ENCODE measurements around the gene MESP1. TPM values are rescaled to one million over a fixed set of nuclear protein-coding genes. Genes with fewer than 3 reads are reported as not detected.

MESP1 gene
- total RNA-seq, 1 donor from 2014 or later: 2.6 TPM

DNA sequence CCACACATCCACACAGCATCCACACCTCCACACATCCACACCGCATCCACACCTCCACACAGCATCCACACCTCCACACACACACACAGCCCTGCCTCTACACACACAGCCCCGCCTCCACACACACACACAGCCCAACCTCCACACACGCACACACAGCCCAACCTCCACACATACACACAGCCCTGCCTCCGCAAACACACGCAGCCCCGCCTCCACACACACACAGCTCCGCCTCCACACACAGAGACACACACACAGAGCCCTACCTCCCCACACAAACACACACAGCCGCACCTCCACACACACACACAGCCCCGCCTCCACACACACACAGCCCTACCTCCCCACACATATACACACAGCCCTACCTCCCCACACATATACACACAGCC lies 4.7 kb downstream of the MESP1 start:
- Histone ChIP-seq H3K36me3 (ENCODE audit: control insufficient read depth, insufficient read depth, low read length) (no peaks in the 10 kb centered on the region), H3K4me3 (ENCODE audit: low read depth, low read length) (no peak overlapping the region), H3K27me3 (ENCODE audit: control insufficient read depth, insufficient read depth, low read length) (peaks cover 12% of the 10 kb centered on the region)
- DNase-seq (ENCODE audit: low read depth): no peak
- TF ChIP-seq, protein P1, sequence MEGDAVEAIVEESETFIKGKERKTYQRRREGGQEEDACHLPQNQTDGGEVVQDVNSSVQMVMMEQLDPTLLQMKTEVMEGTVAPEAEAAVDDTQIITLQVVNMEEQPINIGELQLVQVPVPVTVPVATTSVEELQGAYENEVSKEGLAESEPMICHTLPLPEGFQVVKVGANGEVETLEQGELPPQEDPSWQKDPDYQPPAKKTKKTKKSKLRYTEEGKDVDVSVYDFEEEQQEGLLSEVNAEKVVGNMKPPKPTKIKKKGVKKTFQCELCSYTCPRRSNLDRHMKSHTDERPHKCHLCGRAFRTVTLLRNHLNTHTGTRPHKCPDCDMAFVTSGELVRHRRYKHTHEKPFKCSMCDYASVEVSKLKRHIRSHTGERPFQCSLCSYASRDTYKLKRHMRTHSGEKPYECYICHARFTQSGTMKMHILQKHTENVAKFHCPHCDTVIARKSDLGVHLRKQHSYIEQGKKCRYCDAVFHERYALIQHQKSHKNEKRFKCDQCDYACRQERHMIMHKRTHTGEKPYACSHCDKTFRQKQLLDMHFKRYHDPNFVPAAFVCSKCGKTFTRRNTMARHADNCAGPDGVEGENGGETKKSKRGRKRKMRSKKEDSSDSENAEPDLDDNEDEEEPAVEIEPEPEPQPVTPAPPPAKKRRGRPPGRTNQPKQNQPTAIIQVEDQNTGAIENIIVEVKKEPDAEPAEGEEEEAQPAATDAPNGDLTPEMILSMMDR (IDR thresholded peaks at IDR 0.05; ENCODE audit: insufficient read depth, low read length, poor library complexity, severe bottlenecking): no peak

DNA sequence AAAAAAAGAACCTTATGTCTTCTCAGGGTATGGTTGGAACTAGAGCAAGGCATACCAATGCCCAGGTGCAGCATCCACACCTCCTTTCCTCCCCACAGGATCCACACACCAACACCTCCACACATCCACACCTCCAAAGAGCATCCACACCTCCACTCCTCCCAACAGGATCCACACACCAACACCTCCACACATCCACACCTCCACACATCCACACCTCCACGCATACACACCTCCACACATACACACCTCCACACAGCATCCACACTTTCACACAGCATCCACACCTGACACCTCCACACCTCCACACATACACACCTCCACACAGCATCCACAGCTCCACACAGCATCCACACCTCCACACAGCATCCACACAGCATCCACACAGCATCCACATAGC lies 5.3 kb downstream of the MESP1 start:
- DNase-seq (ENCODE audit: low read depth): no peak
- Histone ChIP-seq H3K36me3 (ENCODE audit: control insufficient read depth, insufficient read depth, low read length) (no peaks in the 10 kb centered on the region), H3K4me3 (ENCODE audit: low read depth, low read length) (no peak overlapping the region), H3K27me3 (ENCODE audit: control insufficient read depth, insufficient read depth, low read length) (peaks cover 12% of the 10 kb centered on the region)
- TF ChIP-seq, protein P1 (IDR thresholded peaks at IDR 0.05; ENCODE audit: insufficient read depth, low read length, poor library complexity, severe bottlenecking): no peak

DNA sequence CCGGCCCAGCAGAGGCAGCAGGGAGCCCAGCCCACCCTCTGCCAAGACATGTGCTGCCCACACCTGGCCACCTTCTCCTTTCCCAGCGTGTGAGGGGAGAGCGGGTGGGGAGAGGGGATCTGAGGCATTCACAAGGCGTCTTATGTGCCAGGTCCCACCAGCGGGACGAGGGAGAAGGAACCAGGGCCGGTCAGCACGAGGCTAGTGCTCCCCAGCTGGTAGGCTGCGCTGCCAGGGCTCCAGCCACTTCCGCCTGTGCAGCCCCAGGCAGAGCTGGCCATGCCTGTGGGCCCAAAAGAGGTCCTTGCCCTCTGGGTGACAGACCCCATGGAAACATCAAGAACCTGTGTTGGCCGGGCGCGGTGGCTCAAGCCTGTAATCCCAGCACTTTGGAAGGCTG lies 5.9 kb downstream of the MESP1 start:
- H3K36me3 ChIP-seq (ENCODE audit: control insufficient read depth, insufficient read depth, low read length): no peaks in the 10 kb centered on the region
- H3K27me3 ChIP-seq (ENCODE audit: control insufficient read depth, insufficient read depth, low read length): peaks cover 10% of the 10 kb centered on the region
- H3K4me3 ChIP-seq (ENCODE audit: low read depth, low read length): no peak overlapping the region
- TF ChIP-seq, protein P1 (IDR thresholded peaks at IDR 0.05; ENCODE audit: insufficient read depth, low read length, poor library complexity, severe bottlenecking): no peak
- no peak for DNase-seq (ENCODE audit: low read depth)

DNA sequence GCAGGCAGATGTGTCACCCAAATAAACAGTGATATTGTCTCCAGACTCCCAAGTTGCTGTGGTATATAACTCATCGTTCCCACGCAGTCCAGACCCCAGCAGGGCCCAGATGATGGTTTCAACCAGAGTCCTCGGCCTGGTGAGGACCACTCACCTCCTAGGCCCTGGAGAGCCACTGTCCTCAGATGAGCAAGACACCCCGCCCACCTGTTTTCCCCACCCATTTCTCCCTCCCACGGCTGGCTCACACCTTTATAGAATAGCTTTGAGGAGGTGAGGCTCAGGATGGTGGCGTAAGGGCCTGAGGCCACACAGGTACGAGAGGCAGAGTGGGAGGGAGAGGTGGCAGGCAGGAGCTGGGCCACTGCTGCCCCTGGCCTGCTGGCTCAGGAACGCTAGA lies 7.5 kb downstream of the MESP1 start:
- no peak for DNase-seq (ENCODE audit: low read depth)
- Histone ChIP-seq H3K36me3 (ENCODE audit: control insufficient read depth, insufficient read depth, low read length) (no peaks in the 10 kb centered on the region), H3K4me3 (ENCODE audit: low read depth, low read length) (no peak overlapping the region), H3K27me3 (ENCODE audit: control insufficient read depth, insufficient read depth, low read length) (peaks cover 3% of the 10 kb centered on the region)
- TF ChIP-seq, protein P1 (IDR thresholded peaks at IDR 0.05; ENCODE audit: insufficient read depth, low read length, poor library complexity, severe bottlenecking): no peak

DNA sequence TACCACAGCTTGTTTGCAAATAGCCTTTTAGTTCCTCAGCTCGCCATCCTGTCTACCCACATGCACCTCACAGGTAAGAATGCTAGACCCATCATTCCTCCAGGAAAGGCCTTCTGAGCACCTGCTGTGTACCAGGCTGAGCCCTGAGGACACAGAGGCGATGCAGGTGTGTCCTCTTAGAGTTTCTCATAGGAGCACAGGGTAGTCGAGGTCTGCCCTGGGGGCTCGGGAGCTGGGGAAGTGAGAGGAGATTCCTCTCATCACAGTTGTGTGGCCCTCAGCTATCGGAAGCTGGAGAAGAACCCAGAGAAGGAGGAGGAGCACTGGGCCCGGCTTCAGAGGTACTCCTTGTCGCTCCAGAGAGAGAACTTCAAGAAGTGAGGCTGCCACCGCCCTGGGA lies 8.0 kb downstream of the MESP1 start:
- peaks cover 3% of the 10 kb centered on the region for H3K27me3 ChIP-seq (ENCODE audit: control insufficient read depth, insufficient read depth, low read length)
- TF ChIP-seq, protein P1 (IDR thresholded peaks at IDR 0.05; ENCODE audit: insufficient read depth, low read length, poor library complexity, severe bottlenecking): no peak
- no peak overlapping the region for H3K4me3 ChIP-seq (ENCODE audit: low read depth, low read length)
- DNase-seq (ENCODE audit: low read depth): no peak
- no peaks in the 10 kb centered on the region for H3K36me3 ChIP-seq (ENCODE audit: control insufficient read depth, insufficient read depth, low read length)

DNA sequence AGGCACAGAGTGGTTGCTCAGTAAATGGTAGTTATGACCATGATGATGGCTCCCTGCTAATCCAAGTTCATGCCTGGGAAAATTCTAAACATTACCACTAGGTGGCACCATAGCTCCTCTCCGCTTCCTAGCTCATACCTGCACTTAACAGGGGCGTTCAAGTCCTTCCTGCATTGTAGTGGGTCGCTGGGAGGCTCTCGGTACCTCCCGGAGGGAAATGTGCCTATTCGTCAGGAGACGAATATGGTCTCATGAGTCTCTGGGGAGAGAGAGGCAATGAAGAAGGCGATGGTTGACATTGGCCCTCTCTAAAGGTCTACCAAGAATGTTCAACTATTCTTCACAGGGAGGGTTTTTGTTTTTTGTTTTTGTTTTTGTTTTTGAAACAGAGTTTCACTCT lies 10.9 kb downstream of the MESP1 start:
- Histone ChIP-seq H3K27me3 (ENCODE audit: control insufficient read depth, insufficient read depth, low read length) (peaks cover 7% of the 10 kb centered on the region), H3K36me3 (ENCODE audit: control insufficient read depth, insufficient read depth, low read length) (no peaks in the 10 kb centered on the region), H3K4me3 (ENCODE audit: low read depth, low read length) (no peak overlapping the region)
- TF ChIP-seq, protein P1 (IDR thresholded peaks at IDR 0.05; ENCODE audit: insufficient read depth, low read length, poor library complexity, severe bottlenecking): peak; percentile 82
- no peak for DNase-seq (ENCODE audit: low read depth)
